HG03060 (cell line): ENCODE data around the gene APOF.
"Not testable (repeated sequence)": the region's sequence is repeated elsewhere in the genome, so short reads cannot be mapped to it uniquely, and the experiment has no call there.

Source experiments
- ATAC-seq: cut with Tn5 transposase; IDR thresholded peaks from one replicate; pipeline ENCODE4 v1.9.1; 2021; ENCODE audit warnings: low read depth, moderate number of reproducible peaks; ENCODE audit not compliant: unreplicated experiment

Gene APOF

GRCh38 chr12:56374726-56375597 lies 12.3 kb upstream of the APOF start:
- peak; percentile 7 for ATAC-seq

GRCh38 chr12:56373515-56373914 lies 10.9 kb upstream of the APOF start:
- no peak for ATAC-seq

GRCh38 chr12:56366948-56367347 lies 4.3 kb upstream of the APOF start:
- ATAC-seq = no peak

- ATAC-seq = no peak
These were observed 1.0 kb downstream of the APOF start for GRCh38 chr12:56361487-56362129.

GRCh38 chr12:56359851-56360767 lies 2.5 kb downstream of the APOF start, which contains the start of gene STAT2:
Gene STAT2 (minus strand): TSS chr12:56360107. CDS start chr12:56356571, 3,536 bp downstream.
- peak; percentile 95 for ATAC-seq

GRCh38 chr12:56358836-56359532 lies 3.7 kb downstream of the APOF start:
- no peak for ATAC-seq

- no peak for ATAC-seq
These were observed 11.3 kb downstream of the APOF start for GRCh38 chr12:56351325-56351724.

GRCh38 chr12:56350662-56351061 lies 12.0 kb downstream of the APOF start:
- no peak for ATAC-seq

GRCh38 chr12:56348776-56349175 lies 13.9 kb downstream of the APOF start:
- no peak for ATAC-seq

GRCh38 chr12:56347255-56347654 lies 15.4 kb downstream of the APOF start:
- ATAC-seq = not testable (repeated sequence)

- no peak for ATAC-seq
These were observed 16.0 kb downstream of the APOF start for GRCh38 chr12:56346675-56347074.

GRCh38 chr12:56342290-56342689 lies 20.4 kb downstream of the APOF start:
- ATAC-seq = not testable (repeated sequence)

- no peak for ATAC-seq
These were observed 21.0 kb downstream of the APOF start for GRCh38 chr12:56341616-56342015.

- ATAC-seq = no peak
These were observed 23.6 kb downstream of the APOF start for GRCh38 chr12:56339158-56339422.

GRCh38 chr12:56338308-56339157 lies 24.1 kb downstream of the APOF start, which contains the start of gene IL23A:
Gene IL23A (plus strand): TSS chr12:56338884. CDS start chr12:56339045, 161 bp downstream.
- ATAC-seq = no peak

- ATAC-seq = no peak
These were observed 24.9 kb downstream of the APOF start for GRCh38 chr12:56337753-56338251.

GRCh38 chr12:56336361-56337167 lies 26.1 kb downstream of the APOF start:
- no peak for ATAC-seq

- ATAC-seq = not testable (repeated sequence)
These were observed 27.1 kb downstream of the APOF start for GRCh38 chr12:56335527-56335926.

GRCh38 chr12:56334490-56334793 lies 28.2 kb downstream of the APOF start:
- no peak for ATAC-seq
